ENCODE measurements around the gene RAB31.

Gene RAB31

GRCh38 chr18:9824952-9825371, 116.9 kb downstream of the RAB31 start:
- DNase-seq (ENCODE audit: insufficient read length, low spot score) (no peak), FAIRE-seq (no peak)
- TF ChIP-seq POU2F2 (IDR thresholded peaks at IDR 0.05; ENCODE audit: low read depth, low read length) (no peak), TAF1 (IDR thresholded peaks at IDR 0.05; ENCODE audit: low read depth, low read length) (no peak), POLR2AphosphoS5 (IDR thresholded peaks at IDR 0.05; ENCODE audit: low read depth, low read length) (no peak), PAX5 (IDR thresholded peaks at IDR 0.05; ENCODE audit: insufficient read depth, low read length, severe bottlenecking) (no peak), POLR2A (IDR thresholded peaks at IDR 0.05; ENCODE audit: low read depth, low read length) (no peak), SPI1 (IDR thresholded peaks at IDR 0.05; ENCODE audit: low read depth, low read length) (no peak)

- TF ChIP-seq TAF1 (IDR thresholded peaks at IDR 0.05; ENCODE audit: low read depth, low read length), result no peak
- TF ChIP-seq SPI1 (IDR thresholded peaks at IDR 0.05; ENCODE audit: low read depth, low read length), result peak; percentile 72
- TF ChIP-seq PAX5 (IDR thresholded peaks at IDR 0.05; ENCODE audit: insufficient read depth, low read length, severe bottlenecking), result no peak
- DNase-seq (ENCODE audit: insufficient read length, low spot score) (no peak), FAIRE-seq (no peak)
These were observed 117.5 kb downstream of the RAB31 start for GRCh38 chr18:9825571-9826073.

GRCh38 chr18:9826685-9827084, 118.6 kb downstream of the RAB31 start:
- no peak for TF ChIP-seq POLR2AphosphoS5 (IDR thresholded peaks at IDR 0.05; ENCODE audit: low read depth, low read length)
- TF ChIP-seq TAF1 (IDR thresholded peaks at IDR 0.05; ENCODE audit: low read depth, low read length), result no peak
- TF ChIP-seq SPI1 (IDR thresholded peaks at IDR 0.05; ENCODE audit: low read depth, low read length), result no peak
- no peak for TF ChIP-seq PAX5 (IDR thresholded peaks at IDR 0.05; ENCODE audit: insufficient read depth, low read length, severe bottlenecking)
- TF ChIP-seq POLR2A (IDR thresholded peaks at IDR 0.05; ENCODE audit: low read depth, low read length), result no peak
- TF ChIP-seq POU2F2 (IDR thresholded peaks at IDR 0.05; ENCODE audit: low read depth, low read length), result no peak
- FAIRE-seq, result no peak
- no peak for DNase-seq (ENCODE audit: insufficient read length, low spot score)

GRCh38 chr18:9827211-9827792, 119.2 kb downstream of the RAB31 start:
- no peak for FAIRE-seq
- no peak for DNase-seq (ENCODE audit: insufficient read length, low spot score)

GRCh38 chr18:9827793-9828505, 119.8 kb downstream of the RAB31 start:
- DNase-seq (ENCODE audit: insufficient read length, low spot score) (no peak), FAIRE-seq (no peak)
- TF ChIP-seq SPI1 (IDR thresholded peaks at IDR 0.05; ENCODE audit: low read depth, low read length) (no peak), TAF1 (IDR thresholded peaks at IDR 0.05; ENCODE audit: low read depth, low read length) (no peak), POLR2AphosphoS5 (IDR thresholded peaks at IDR 0.05; ENCODE audit: low read depth, low read length) (no peak), PAX5 (IDR thresholded peaks at IDR 0.05; ENCODE audit: insufficient read depth, low read length, severe bottlenecking) (no peak), POU2F2 (IDR thresholded peaks at IDR 0.05; ENCODE audit: low read depth, low read length) (no peak), POLR2A (IDR thresholded peaks at IDR 0.05; ENCODE audit: low read depth, low read length) (no peak)

More at GRCh38 chr18:9827211-9827792, 119.2 kb downstream of the RAB31 start:
- TF ChIP-seq POU2F2 (IDR thresholded peaks at IDR 0.05; ENCODE audit: low read depth, low read length), result no peak
- TF ChIP-seq POLR2AphosphoS5 (IDR thresholded peaks at IDR 0.05; ENCODE audit: low read depth, low read length), result no peak
- TF ChIP-seq PAX5 (IDR thresholded peaks at IDR 0.05; ENCODE audit: insufficient read depth, low read length, severe bottlenecking), result no peak
- TF ChIP-seq SPI1 (IDR thresholded peaks at IDR 0.05; ENCODE audit: low read depth, low read length), result no peak
- TF ChIP-seq TAF1 (IDR thresholded peaks at IDR 0.05; ENCODE audit: low read depth, low read length), result no peak

- no peak for TF ChIP-seq PAX5 (IDR thresholded peaks at IDR 0.05; ENCODE audit: insufficient read depth, low read length, severe bottlenecking)
- no peak for FAIRE-seq
- DNase-seq (ENCODE audit: insufficient read length, low spot score), result no peak
These were observed 120.7 kb downstream of the RAB31 start for GRCh38 chr18:9828506-9829396.

- FAIRE-seq (no peak), DNase-seq (ENCODE audit: insufficient read length, low spot score) (no peak)
- TF ChIP-seq TAF1 (IDR thresholded peaks at IDR 0.05; ENCODE audit: low read depth, low read length) (no peak), PAX5 (IDR thresholded peaks at IDR 0.05; ENCODE audit: insufficient read depth, low read length, severe bottlenecking) (no peak), POLR2A (IDR thresholded peaks at IDR 0.05; ENCODE audit: low read depth, low read length) (no peak), POU2F2 (IDR thresholded peaks at IDR 0.05; ENCODE audit: low read depth, low read length) (no peak), SPI1 (IDR thresholded peaks at IDR 0.05; ENCODE audit: low read depth, low read length) (no peak), POLR2AphosphoS5 (IDR thresholded peaks at IDR 0.05; ENCODE audit: low read depth, low read length) (no peak)
These were observed 121.3 kb downstream of the RAB31 start for GRCh38 chr18:9829397-9829712.

GRCh38 chr18:9831036-9831722, 123.1 kb downstream of the RAB31 start:
- TF ChIP-seq POLR2AphosphoS5 (IDR thresholded peaks at IDR 0.05; ENCODE audit: low read depth, low read length) (no peak), POLR2A (IDR thresholded peaks at IDR 0.05; ENCODE audit: low read depth, low read length) (no peak), POU2F2 (IDR thresholded peaks at IDR 0.05; ENCODE audit: low read depth, low read length) (no peak), TAF1 (IDR thresholded peaks at IDR 0.05; ENCODE audit: low read depth, low read length) (no peak), SPI1 (IDR thresholded peaks at IDR 0.05; ENCODE audit: low read depth, low read length) (no peak)
- DNase-seq (ENCODE audit: insufficient read length, low spot score), result no peak
- FAIRE-seq, result no peak

- no peak for TF ChIP-seq POU2F2 (IDR thresholded peaks at IDR 0.05; ENCODE audit: low read depth, low read length)
- TF ChIP-seq POLR2AphosphoS5 (IDR thresholded peaks at IDR 0.05; ENCODE audit: low read depth, low read length), result no peak
- no peak for TF ChIP-seq PAX5 (IDR thresholded peaks at IDR 0.05; ENCODE audit: insufficient read depth, low read length, severe bottlenecking)
- no peak for TF ChIP-seq TAF1 (IDR thresholded peaks at IDR 0.05; ENCODE audit: low read depth, low read length)
- TF ChIP-seq SPI1 (IDR thresholded peaks at IDR 0.05; ENCODE audit: low read depth, low read length), result no peak
- TF ChIP-seq POLR2A (IDR thresholded peaks at IDR 0.05; ENCODE audit: low read depth, low read length), result no peak
These were observed 123.7 kb downstream of the RAB31 start for GRCh38 chr18:9831723-9832199.

More at GRCh38 chr18:9831723-9832199, 123.7 kb downstream of the RAB31 start:
- DNase-seq (ENCODE audit: insufficient read length, low spot score) (no peak), FAIRE-seq (no peak)

Data from GM12891 (cell line).